DMS79 treated with DMSO at 0.1 percent for 48 hours (cell line): Measurements from ENCODE around the gene GPANK1.

Experiments
- DNase-seq: peaks from one replicate; lab custom pipeline; 2025; lab: John Stamatoyannopoulos, UW

The GPANK1 gene

GRCh38 chr6:31639449-31639861 lies 25.3 kb downstream of the GPANK1 start:
- DNase-seq = no peak

- DNase-seq = no peak
Observed at GRCh38 chr6:31639043-31639442, 25.8 kb downstream of the GPANK1 start.

- no peak for DNase-seq
Observed at GRCh38 chr6:31636698-31637596, 27.9 kb downstream of the GPANK1 start.

- DNase-seq = no peak
Observed at GRCh38 chr6:31634969-31635575, 29.7 kb downstream of the GPANK1 start.

GRCh38 chr6:31634131-31634530 lies 30.7 kb downstream of the GPANK1 start:
- no peak for DNase-seq

GRCh38 chr6:31633447-31633846 lies 31.4 kb downstream of the GPANK1 start:
- DNase-seq = no peak

- no peak for DNase-seq
Observed at GRCh38 chr6:31632279-31632946, 32.4 kb downstream of the GPANK1 start.

GRCh38 chr6:31631681-31632278 lies 33.0 kb downstream of the GPANK1 start:
- DNase-seq = no peak

GRCh38 chr6:31631209-31631608 lies 33.6 kb downstream of the GPANK1 start:
- no peak for DNase-seq

GRCh38 chr6:31630177-31630934 lies 34.4 kb downstream of the GPANK1 start:
- no peak for DNase-seq

GRCh38 chr6:31629014-31629413 lies 35.8 kb downstream of the GPANK1 start:
- DNase-seq = no peak

GRCh38 chr6:31627690-31628287 lies 37.0 kb downstream of the GPANK1 start:
- no peak for DNase-seq

GRCh38 chr6:31626952-31627351 lies 37.8 kb downstream of the GPANK1 start:
- DNase-seq = no peak

GRCh38 chr6:31624070-31624469 lies 40.7 kb downstream of the GPANK1 start:
- DNase-seq = no peak

- no peak for DNase-seq
Observed at GRCh38 chr6:31622684-31623091, 42.1 kb downstream of the GPANK1 start.

GRCh38 chr6:31621991-31622390 lies 42.8 kb downstream of the GPANK1 start:
- DNase-seq = no peak

GRCh38 chr6:31621320-31621939 lies 43.4 kb downstream of the GPANK1 start:
- DNase-seq = no peak

GRCh38 chr6:31620586-31621319 lies 44.0 kb downstream of the GPANK1 start, which contains the start of gene PRRC2A:
PRRC2A (plus strand) TSS chr6:31620715; CDS start chr6:31622790, 2,075 bp downstream.
- peak; percentile 75 for DNase-seq

GRCh38 chr6:31619805-31620585 lies 44.8 kb downstream of the GPANK1 start:
- DNase-seq = peak; percentile 97
